ENCODE data around the gene HSPB6. TPM values are rescaled to one million over a fixed set of nuclear protein-coding genes. Genes with fewer than 3 reads are reported as not detected.
"Not testable (repeated sequence)": the region's sequence is repeated elsewhere in the genome, so short reads cannot be mapped to it uniquely, and the experiment has no call there.

Gene HSPB6
- total RNA-seq, 1 donor from 2014 or later = 0.20 TPM

DNA sequence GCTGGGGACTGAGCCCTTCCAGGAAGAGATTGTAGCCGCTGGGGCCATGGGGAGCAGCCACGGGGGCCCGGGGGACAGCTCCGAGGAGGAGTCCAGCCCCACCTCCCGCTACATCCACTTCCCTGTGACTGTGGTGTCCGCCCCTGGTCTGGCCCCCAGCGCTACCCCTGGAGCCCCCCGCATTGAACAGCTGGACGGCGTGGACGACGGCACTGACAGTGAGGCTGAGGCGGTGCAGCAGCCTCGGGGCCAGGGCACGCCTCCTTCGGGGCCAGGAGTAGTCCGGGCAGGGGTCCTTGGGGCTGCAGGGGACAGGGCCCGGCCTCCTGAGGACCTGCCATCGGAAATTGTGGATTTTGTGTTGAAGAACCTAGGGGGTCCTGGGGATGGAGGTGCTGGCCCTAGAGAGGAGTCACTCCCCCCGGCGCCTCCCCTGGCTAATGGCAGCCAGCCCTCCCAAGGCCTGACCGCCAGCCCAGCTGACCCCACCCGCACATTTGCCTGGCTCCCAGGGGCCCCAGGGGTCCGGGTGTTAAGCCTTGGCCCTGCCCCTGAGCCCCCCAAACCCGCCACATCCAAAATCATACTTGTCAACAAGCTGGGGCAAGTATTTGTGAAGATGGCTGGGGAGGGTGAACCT is 24.2 kb downstream of the HSPB6 start:
- DNase-seq (ENCODE audit: low read depth, low spot score) = no peak

DNA sequence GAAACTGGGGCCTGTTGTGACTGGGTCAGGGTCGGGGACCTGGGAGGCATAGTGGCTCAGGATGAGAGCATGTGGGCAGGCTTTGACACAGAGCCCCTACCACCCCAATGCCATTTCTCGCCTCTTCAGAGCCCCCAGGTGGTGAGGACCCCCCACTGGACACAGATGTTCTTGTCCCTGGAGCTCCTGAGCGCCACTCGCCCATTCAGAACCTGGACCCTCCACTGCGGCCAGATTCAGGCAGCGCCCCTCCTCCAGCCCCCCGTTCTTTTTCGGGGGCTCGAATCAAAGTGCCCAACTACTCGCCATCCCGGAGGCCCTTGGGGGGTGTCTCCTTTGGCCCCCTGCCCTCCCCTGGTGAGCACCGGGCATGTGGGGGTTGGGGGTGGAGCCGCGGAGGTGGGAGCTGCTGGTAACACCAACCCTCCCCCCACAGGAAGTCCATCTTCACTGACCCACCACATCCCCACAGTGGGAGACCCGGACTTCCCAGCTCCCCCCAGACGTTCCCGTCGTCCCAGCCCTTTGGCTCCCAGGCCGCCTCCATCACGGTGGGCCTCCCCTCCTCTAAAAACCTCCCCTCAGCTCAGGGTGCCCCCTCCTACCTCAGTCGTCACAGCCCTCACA is 24.9 kb downstream of the HSPB6 start:
- no peak for DNase-seq (ENCODE audit: low read depth, low spot score)

DNA sequence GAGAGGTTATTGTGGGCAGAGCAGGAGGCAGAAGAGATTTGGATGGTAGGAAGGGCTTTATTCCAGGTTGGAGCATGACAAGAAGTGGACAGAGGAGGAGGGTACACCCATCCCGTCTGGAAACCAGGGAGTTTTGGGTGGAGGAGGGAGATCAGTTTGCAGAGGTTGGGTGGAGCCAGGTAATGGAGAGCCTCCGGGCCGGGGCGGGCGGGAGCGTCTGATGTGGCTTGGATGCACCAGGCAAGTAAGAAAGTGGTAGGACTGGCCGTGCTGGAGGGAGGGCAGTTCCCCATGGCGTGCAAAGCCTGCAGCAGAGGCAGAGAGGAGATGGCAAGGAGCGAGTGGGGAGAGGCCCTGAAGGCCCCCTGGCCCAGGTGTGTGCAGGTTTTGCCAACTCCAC is 25.5 kb downstream of the HSPB6 start:
- no peak for DNase-seq (ENCODE audit: low read depth, low spot score)

DNA sequence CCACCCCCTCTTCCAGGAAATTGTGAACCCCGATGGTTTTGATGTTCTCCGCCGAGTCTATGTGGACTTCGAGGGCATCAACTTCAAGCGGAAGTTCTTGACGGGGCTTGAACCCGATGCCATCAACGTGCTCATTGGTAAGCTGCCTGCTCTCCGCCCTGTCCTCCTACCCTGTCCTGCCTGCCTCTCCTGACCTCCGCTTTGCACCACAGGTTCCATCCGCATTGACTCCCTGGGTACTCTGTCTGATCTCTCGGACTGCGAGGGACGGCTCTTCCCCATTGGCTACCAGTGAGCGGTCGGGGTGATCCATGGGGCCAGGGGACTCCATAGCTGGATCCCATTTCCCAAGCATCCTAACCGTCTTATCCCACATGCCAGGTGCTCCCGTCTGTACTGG is 26.5 kb downstream of the HSPB6 start:
- no peak for DNase-seq (ENCODE audit: low read depth, low spot score)

DNA sequence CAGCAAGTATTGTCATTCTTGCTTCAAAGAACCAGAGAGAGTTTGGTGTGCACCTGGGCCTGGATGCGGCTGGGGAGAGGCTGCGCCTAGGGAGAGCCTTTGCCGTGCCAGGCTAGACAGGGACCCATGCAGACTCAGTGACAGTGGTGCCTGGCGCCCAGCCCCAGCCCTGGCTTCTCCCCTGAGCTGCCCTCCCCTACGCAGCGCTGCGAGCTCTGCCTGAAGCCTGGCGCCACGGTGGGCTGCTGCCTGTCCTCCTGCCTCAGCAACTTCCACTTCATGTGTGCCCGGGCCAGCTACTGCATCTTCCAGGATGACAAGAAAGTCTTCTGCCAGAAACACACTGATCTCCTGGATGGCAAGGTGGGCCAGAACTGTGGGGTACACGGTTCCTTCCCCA is 27.1 kb downstream of the HSPB6 start:
- no peak for DNase-seq (ENCODE audit: low read depth, low spot score)

DNA sequence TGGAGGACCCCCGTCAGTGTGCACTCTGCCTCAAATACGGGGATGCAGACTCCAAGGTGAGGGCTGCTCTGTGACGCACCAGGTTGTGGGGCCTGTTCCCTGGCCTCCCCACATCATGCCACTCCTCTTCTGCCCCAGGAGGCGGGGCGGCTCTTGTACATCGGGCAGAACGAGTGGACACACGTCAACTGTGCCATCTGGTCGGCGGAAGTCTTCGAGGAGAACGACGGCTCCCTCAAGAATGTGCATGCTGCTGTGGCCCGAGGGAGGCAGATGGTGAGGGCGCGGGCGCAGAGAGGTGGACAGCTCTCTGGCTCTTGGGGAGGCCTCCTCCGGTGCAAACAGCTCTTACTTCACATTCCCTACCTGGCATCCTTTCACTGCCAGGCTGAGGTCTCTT is 27.8 kb downstream of the HSPB6 start:
- DNase-seq (ENCODE audit: low read depth, low spot score) = no peak

DNA sequence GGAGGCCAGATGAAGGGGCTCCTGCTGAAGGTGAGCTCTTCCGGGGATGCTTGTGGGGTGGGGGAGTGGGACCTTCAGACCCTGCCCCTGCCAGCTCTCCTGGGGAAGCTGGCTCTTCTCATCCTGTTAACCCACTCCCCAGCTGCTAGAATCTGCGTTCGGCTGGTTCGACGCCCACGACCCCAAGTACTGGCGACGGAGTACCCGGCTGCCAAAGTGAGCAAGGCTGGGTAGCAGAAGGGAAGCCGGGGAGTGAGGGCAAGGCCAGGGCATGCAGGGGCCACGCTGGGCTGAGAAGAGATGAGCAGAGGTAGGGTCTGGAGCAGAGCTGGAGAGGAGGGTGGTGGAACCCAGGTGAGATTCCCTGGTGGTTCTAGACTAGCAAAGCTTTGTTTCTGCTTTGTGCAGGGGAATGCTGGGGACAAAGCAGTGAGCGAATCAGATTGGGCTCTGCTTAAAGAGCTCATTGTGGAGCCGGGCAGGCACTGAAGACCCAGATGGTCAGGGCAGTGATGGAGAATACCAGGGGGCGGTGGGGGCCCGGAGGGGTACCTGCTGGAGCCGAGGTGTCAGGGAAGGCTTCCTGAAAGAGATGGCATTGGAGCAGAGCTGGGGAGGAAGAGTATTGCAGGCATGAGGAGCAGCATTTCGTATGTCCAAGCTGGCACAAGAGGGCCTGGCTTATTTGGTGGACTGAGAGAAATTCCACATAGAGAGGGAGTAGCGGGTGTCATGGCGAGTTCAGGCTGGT is 28.7 kb downstream of the HSPB6 start:
- no peak for DNase-seq (ENCODE audit: low read depth, low spot score)

DNA sequence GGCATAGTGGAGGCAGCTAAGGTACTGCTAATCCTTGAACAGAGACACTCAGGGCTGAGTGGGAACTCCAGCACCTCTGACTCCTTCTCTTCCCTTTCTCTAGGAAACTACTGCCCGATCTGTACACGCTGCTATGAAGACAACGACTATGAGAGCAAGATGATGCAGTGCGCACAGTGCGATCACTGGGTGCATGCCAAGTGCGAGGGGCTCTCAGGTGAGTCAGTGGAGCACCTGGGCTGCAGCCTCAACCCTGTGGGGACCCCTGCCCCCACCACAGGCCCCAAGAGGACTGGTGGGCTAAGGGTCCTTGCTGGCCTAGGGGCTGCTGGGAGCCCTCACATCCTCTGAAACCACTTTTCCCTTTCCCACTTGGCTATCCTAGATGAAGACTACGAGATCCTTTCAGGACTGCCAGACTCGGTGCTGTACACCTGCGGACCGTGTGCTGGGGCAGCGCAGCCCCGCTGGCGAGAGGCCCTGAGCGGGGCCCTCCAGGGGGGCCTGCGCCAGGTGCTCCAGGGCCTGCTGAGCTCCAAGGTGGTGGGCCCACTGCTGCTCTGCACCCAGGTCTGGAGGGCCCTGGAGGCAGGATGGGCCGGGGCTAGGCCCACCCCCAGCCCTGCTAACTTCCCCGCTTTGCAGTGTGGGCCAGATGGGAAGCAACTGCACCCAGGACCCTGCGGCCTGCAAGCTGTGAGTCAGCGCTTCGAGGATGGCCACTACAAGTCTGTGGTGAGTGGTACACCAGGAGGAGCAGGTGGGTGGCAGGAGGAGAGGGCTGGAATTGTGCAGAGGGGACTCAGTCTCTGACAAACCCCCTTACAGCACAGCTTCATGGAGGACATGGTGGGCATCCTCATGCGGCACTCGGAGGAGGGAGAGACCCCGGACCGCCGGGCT is 29.5 kb downstream of the HSPB6 start:
- DNase-seq (ENCODE audit: low read depth, low spot score) = no peak

DNA sequence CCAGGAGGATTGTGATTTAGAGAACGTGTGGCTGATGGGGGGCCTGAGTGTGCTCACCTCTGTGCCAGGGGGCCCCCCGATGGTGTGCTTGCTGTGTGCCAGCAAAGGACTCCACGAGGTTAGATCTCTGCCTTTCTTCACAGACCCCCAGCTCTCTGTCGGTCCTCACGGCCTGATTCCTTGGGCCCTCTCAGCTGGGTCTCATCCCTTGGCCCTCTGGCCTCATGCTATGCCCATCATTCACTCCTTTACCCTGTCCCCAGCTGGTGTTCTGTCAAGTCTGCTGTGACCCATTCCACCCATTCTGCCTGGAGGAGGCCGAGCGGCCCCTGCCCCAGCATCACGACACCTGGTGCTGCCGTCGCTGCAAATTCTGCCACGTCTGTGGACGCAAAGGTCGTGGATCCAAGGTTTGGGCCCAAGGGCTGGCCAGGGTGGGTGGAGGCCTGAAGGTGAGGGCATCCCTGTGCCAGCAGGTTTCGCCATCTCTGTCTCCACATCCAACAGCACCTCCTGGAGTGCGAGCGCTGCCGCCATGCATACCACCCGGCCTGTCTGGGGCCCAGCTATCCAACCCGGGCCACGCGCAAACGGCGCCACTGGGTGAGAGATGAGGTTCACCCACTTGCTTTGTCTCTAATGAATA is 31.5 kb downstream of the HSPB6 start:
- no peak for DNase-seq (ENCODE audit: low read depth, low spot score)

DNA sequence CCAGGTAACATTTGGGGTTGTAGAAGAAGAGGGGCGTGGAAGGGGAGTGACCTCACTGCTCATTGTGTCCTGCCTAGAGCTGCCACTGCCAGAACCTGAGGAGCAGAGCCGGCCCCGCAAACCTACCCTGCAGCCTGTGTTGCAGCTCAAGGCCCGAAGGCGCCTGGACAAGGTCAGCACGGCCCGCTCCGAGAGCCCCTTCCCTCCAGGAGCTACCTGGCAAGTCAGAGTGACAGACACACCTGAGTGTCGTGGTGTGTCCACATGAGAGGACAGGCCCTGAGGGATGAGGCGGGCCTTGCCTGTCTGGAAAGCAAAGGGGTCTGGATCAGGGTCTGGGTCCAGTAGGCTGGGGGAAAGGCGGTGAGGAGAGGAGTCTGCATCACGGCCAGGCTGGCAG is 32.3 kb downstream of the HSPB6 start:
- DNase-seq (ENCODE audit: low read depth, low spot score) = no peak

DNA sequence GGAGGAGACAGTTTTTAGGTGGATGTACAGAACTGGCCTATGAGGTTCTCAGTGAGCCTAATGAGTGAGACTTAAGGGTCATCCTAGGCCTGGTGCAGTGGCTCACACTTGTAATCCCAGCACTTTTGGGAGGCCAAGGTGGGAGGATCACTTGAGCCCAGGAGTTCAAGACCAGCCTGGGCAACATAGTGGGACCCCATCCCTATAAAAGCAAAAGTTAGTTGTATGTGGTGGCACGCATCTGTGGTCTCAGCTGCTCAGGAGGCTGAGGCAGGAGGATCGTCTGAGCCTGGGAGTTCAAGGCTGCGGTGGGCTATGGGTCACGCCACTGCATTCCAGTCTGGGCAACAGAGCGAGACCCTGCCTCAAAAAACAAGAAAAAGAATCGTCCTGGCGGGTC is 32.7 kb downstream of the HSPB6 start:
- not testable (repeated sequence) for DNase-seq (ENCODE audit: low read depth, low spot score)

DNA sequence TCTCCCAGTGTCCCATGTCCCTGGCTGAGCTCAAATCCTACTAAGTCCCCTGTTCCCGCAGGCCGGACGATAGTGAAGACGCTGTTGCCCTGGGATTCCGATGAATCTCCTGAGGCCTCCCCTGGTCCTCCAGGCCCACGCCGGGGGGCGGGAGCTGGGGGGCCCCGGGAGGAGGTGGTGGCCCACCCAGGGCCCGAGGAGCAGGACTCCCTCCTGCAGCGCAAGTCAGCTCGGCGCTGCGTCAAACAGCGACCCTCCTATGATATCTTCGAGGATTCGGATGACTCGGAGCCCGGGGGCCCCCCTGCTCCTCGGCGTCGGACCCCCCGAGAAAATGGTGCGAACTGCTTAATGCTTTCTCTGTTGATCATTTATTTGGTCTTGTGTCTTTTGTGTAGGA is 33.2 kb downstream of the HSPB6 start:
- DNase-seq (ENCODE audit: low read depth, low spot score) = no peak

DNA sequence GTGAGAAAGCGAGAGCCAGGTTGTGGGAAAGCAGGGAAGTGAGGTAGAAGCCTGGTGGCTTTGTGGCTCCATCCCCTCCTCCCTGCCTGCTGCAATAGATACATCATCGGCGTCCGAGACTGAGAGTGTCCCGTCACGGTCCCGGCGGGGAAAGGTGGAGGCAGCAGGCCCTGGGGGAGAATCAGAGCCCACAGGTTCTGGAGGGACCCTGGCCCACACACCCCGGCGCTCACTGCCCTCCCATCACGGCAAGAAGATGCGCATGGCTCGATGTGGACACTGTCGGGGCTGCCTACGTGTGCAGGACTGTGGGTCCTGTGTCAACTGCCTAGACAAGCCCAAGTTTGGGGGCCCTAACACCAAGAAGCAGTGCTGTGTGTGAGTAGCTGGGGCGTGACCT is 33.9 kb downstream of the HSPB6 start:
- no peak for DNase-seq (ENCODE audit: low read depth, low spot score)

DNA sequence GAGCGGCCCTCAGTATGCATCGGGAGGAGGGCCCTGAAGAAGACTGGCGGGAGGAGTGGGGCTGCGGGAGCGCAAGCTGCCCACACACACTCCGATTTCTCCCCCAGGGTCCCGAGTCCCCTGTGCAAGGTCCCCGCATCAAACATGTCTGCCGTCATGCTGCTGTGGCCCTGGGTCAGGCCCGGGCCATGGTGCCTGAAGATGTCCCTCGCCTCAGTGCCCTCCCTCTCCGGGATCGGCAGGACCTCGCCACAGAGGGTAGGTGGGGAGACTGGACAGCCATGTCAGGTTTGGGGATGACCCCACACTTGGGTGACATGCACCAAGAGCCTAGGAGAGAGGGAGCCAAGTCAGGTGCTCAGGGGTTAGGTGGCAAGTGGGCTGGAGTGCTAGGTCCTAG is 34.4 kb downstream of the HSPB6 start:
- no peak for DNase-seq (ENCODE audit: low read depth, low spot score)

DNA sequence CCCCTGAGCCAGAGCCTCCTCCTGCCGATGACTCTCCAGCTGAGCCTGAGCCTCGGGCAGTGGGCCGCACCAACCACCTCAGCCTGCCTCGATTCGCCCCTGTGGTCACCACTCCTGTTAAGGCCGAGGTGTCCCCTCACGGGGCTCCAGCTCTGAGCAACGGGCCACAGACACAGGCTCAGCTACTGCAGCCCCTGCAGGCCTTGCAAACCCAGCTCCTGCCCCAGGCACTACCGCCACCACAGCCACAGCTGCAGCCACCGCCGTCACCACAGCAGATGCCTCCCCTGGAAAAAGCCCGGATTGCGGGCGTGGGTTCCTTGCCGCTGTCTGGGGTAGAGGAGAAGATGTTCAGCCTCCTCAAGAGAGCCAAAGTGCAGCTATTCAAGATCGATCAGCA is 35.5 kb downstream of the HSPB6 start:
- no peak for DNase-seq (ENCODE audit: low read depth, low spot score)

DNA sequence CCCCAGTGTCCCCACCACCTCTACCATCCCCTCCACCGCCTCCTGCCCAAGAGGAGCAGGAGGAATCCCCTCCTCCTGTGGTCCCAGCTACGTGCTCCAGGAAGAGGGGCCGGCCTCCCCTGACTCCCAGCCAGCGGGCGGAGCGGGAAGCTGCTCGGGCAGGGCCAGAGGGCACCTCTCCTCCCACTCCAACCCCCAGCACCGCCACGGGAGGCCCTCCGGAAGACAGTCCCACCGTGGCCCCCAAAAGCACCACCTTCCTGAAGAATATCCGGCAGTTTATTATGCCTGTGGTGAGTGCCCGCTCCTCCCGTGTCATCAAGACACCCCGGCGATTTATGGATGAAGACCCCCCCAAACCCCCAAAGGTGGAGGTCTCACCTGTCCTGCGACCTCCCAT is 36.2 kb downstream of the HSPB6 start:
- no peak for DNase-seq (ENCODE audit: low read depth, low spot score)

DNA sequence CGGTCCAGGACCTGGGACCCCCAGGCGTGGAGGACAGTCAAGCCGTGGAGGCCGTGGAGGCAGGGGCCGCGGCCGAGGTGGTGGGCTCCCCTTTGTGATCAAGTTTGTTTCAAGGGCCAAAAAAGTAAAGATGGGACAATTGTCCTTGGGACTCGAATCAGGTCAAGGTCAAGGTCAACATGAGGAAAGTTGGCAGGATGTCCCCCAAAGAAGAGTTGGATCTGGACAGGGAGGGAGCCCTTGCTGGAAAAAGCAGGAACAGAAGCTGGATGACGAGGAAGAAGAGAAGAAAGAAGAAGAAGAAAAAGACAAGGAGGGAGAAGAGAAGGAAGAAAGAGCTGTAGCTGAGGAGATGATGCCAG is 36.7 kb downstream of the HSPB6 start:
- no peak for DNase-seq (ENCODE audit: low read depth, low spot score)

DNA sequence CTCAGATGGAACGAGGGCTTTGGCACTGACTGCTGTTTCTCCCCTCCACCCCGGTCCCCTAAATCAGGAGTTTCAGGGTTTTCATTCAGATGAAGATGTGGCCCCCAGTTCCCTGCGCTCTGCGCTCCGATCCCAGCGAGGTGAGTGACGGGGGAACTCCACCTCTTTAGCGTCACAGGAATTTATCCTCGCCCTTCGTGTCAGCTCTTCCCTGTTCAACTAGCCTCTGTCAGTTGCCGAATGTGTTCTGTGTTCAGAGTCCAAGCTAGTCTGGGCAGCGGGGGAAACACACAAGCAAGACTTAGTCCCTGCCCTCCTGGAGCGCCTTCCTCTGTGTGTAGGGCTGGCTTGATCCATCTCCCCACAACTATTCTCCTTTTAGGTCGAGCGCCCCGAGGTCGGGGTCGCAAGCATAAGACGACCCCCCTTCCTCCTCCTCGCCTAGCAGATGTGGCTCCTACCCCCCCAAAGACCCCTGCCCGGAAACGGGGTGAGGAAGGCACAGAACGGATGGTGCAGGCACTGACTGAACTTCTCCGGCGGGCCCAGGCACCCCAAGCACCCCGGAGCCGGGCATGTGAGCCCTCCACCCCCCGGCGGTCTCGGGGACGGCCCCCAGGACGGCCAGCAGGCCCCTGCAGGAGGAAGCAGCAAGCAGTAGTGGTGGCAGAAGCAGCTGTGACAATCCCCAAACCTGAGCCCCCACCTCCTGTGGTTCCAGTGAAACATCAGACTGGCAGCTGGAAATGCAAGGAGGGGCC is 37.2 kb downstream of the HSPB6 start:
- DNase-seq (ENCODE audit: low read depth, low spot score) = no peak

DNA sequence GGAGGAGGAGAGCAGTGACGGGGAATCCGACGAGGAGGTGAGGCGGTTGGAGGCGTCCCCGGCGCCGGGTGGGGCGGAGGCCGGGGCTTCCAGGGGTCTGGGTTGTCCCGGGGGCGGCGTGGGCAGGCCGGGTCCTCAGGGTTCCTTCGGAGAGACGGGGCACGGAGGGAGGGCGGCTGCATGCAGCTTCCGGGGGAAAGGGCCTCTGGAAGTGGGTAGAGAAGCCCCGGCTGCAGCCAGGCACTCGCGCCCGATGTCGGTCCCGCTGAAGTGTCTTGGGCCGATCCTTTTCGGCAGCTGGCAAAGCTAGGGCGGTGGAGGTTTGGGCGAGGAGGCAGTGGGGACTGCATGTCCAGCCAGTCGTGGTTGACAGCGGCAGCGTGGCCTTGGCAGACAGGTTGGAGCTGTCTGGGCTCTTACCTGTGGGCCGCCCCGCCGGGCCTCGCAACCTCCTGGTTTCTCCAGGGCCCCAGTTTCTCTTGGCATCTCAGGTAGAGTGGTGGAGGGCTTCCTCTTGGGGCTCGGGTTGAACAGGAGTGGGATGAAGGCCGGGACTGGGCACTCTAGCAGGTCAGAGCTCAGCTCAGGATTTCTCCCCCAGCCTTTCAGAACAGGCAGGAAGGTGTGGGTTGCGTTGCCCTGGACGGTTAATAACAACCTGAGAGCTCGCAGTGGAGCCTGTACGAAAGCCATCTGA is 38.3 kb downstream of the HSPB6 start:
- DNase-seq (ENCODE audit: low read depth, low spot score) = no peak

Data from pulmonary artery endothelial cell (primary cell).